Panc1 (cell line): ENCODE measurements around the gene CCT7. TPM values are rescaled to one million over a fixed set of nuclear protein-coding genes. Genes with fewer than 3 reads are reported as not detected.

Experiments
- ATAC-seq: fragments of 200-7000 bp; cut with Tn5 transposase; 2 replicates; pipeline ENCODE4 v1.9.1; 2020; ENCODE audit warnings: mild to moderate bottlenecking, moderate library complexity
- BruUV-seq: library from RNA; stranded (reverse); fragments of 400-500 nt; replicated peaks from 2 replicates; lab custom pipeline; 2021; lab: Mats Ljungman, UMichigan
- CTCF ChIA-PET: fragments of 300-600 bp; sonication (Branson Sonifier 250); formaldehyde crosslinking; loops from one replicate; lab custom pipeline; 2022; ENCODE audit warnings: antibody characterized with exemption; lab: Charles Lee
- POLR2A ChIA-PET: fragments of 300-600 bp; sonication (Branson Sonifier 250); formaldehyde crosslinking; loops from one replicate; lab custom pipeline; 2022; ENCODE audit warnings: antibody characterized with exemption; lab: Charles Lee
- DNase-seq: peaks from one replicate; pipeline ENCODE4 v3.0.0-alpha.2; 2010; ENCODE audit warnings: low read depth, low spot score
- H3K27ac ChIP-seq: 2 replicates; pipeline ENCODE4 v1.5.1; 2011; ENCODE audit warnings: mild to moderate bottlenecking, low read length, inconsistent platforms
- H3K27me3 ChIP-seq: fragments of 200-500 bp; sonication (Bioruptor generic); 2 replicates; pipeline ENCODE4 v1.6.0; 2014; ENCODE audit warnings: low read length, inconsistent platforms; ENCODE audit not compliant: control insufficient read depth, insufficient read depth
- H3K36me3 ChIP-seq: fragments of 200-500 bp; sonication (Bioruptor generic); 2 replicates; pipeline ENCODE4 v1.5.1; 2014; ENCODE audit warnings: inconsistent platforms, mild to moderate bottlenecking, low read length, moderate library complexity; ENCODE audit not compliant: control insufficient read depth, insufficient read depth
- H3K4me1 ChIP-seq: 2 replicates; pipeline ENCODE4 v1.5.1; 2011; ENCODE audit warnings: inconsistent platforms, mild to moderate bottlenecking, low read length, moderate library complexity; ENCODE audit not compliant: control insufficient read depth, insufficient read depth
- H3K4me3 ChIP-seq, 2 experiments: 2 replicates each; pipeline ENCODE4 v1.5.1; 2011 to 2012; ENCODE audit warnings: low read depth in 2 of 2, low read length in 2 of 2, mild to moderate bottlenecking in 2 of 2, inconsistent platforms in 1 of 2, moderate library complexity in 1 of 2
- H3K9me3 ChIP-seq: fragments of 200-500 bp; sonication (Bioruptor generic); 2 replicates; pipeline ENCODE4 v1.5.1; 2014; ENCODE audit warnings: low read depth, mild to moderate bottlenecking, inconsistent platforms, low read length, moderate library complexity; ENCODE audit not compliant: control insufficient read depth, insufficient read depth
- CTCF ChIP-seq: fragments of 450-650 bp; IDR thresholded peaks from 2 replicates; pipeline ENCODE4 v1.5.1; 2017; ENCODE audit warnings: mild to moderate bottlenecking
- POLR2AphosphoS5 ChIP-seq: IDR thresholded peaks from 2 replicates; pipeline ENCODE4 v1.6.1; 2012; ENCODE audit warnings: mild to moderate bottlenecking, low read depth, low read length, moderate library complexity
- REST ChIP-seq, 2 experiments: IDR thresholded peaks; 2 replicates each; pipeline ENCODE4 v1.6.1; 2011 to 2012; ENCODE audit warnings: low read depth in 2 of 2, control low read depth in 1 of 2, low read length in 1 of 2, mild to moderate bottlenecking in 1 of 2, moderate library complexity in 1 of 2; ENCODE audit not compliant: insufficient read depth in 1 of 2
- SIN3A ChIP-seq: IDR thresholded peaks from 2 replicates; pipeline ENCODE4 v1.6.1; 2012; ENCODE audit warnings: low read depth, mild to moderate bottlenecking, low read length, moderate library complexity, borderline replicate concordance; ENCODE audit not compliant: insufficient read depth
- in situ Hi-C: cut with HindIII; loops from 2 replicates; pipeline ENCODE4 v1.10.0; 2016; ENCODE audit warnings: low sequenced_read_pairs, low pct_unique_long_range_greater_than_20kb
- intact Hi-C: fragments of 100-400 bp; cut with micrococcal nuclease; formaldehyde crosslinking; loops from one replicate; pipeline ENCODE4 v1.10.0; 2022; ENCODE audit not compliant: unreplicated experiment
- total RNA-seq: library from RNA; stranded (reverse); gene quantifications from one replicate; pipeline ENCODE4 v1.2.1, GENCODE V29; 2021; ENCODE audit not compliant: unreplicated experiment

The CCT7 gene
- total RNA-seq, 1 experiment from 2014 or later = 426 TPM

- in situ Hi-C loops = no loop called here
- intact Hi-C loops = no loop called here
- DNase-seq (no peak), ATAC-seq (no peak)
- POLR2A ChIA-PET = interaction anchor here (0.6 kb wide), 1 partner anchor 193 kb away, joined by 15 read pairs; no protein-coding TSS in a partner anchor
- Histone ChIP-seq H3K36me3 (no peaks in the 10 kb centered on the region; the same call in 1 of the 2 replicates), H3K27ac (no peak overlapping the region), H3K4me3 (no peak overlapping the region), H3K27me3 (no peaks in the 10 kb centered on the region), H3K4me1 (peaks cover 6% of the 10 kb centered on the region; the same call in 1 of the 2 replicates), H3K9me3 (no peaks in the 10 kb centered on the region)
- BruUV-seq = no TSS peak
- TF ChIP-seq CTCF = no peak
- TF ChIP-seq POLR2AphosphoS5 = no peak
- no peak for TF ChIP-seq REST (IDR thresholded peaks at IDR 0.05; ENCODE audit: insufficient read depth in 1 of 2, low read depth in 2 of 2, low read length in 1 of 2)
- CTCF ChIA-PET = interaction anchor here (0.5 to 1.9 kb wide), 9 partner anchors 17 to 127 kb away, joined by 3 to 36 read pairs (median 4); partner anchors contain the start of gene PRADC1
These were observed 22.0 kb upstream of the CCT7 start for GRCh38 chr2:73212098-73212447.

GRCh38 chr2:73212448-73213176 is 21.5 kb upstream of the CCT7 start:
- ChIA-PET POLR2A (interaction anchor here (0.6 to 1.1 kb wide), 3 partner anchors 21 to 192 kb away, joined by 3 to 15 read pairs (median 4); no protein-coding TSS in a partner anchor), CTCF (interaction anchor here (0.5 to 1.9 kb wide), 13 partner anchors 17 to 189 kb away, joined by 3 to 36 read pairs (median 4); partner anchors contain the start of gene PRADC1)
- TF ChIP-seq SIN3A (no peak), REST (IDR thresholded peaks at IDR 0.05; ENCODE audit: insufficient read depth in 1 of 2, low read depth in 2 of 2, low read length in 1 of 2) (no peak), CTCF (peak; percentile 98)
- no TSS peak for BruUV-seq
- Histone ChIP-seq H3K4me1 (peaks cover 6% of the 10 kb centered on the region; the same call in 1 of the 2 replicates), H3K4me3 (peak overlapping the region; percentile 68 to 90), H3K27me3 (no peaks in the 10 kb centered on the region), H3K36me3 (no peaks in the 10 kb centered on the region; the same call in 1 of the 2 replicates), H3K9me3 (no peaks in the 10 kb centered on the region), H3K27ac (no peak overlapping the region)
- DNase-seq (peak; percentile 58), ATAC-seq (peak; percentile 87)
- intact Hi-C loops = no loop called here
- in situ Hi-C loops = no loop called here
